Esophagus muscularis mucosa (tissue), 4 donors: ENCODE data around the gene OR2T29. TPM values are rescaled to one million over a fixed set of nuclear protein-coding genes. Genes with fewer than 3 reads are reported as not detected.

Experiments used
- DNase-seq: peaks from one replicate; pipeline ENCODE4 v3.0.0-alpha.2; 2017; ENCODE audit errors: extremely low spot score
- H3K27ac ChIP-seq, 4 donors: fragments of 200-600 bp; sonication (generic); replicated peaks in 1 of 4; 1 replicate in 3 of 4; 2 replicates in 1 of 4; pipeline ENCODE4 v1.5.1; 2016 to 2019; ENCODE audit warnings: mild to moderate bottlenecking in 1 of 4
- H3K27me3 ChIP-seq, 4 donors: fragments of 200-600 bp; sonication (generic); one replicate each; pipeline versions ENCODE4 v1.5.1 to v1.6.0; 2016 to 2019
- H3K36me3 ChIP-seq, 4 donors: fragments of 200-600 bp; sonication (generic); one replicate each; pipeline ENCODE4 v1.5.1; 2016 to 2019
- H3K4me1 ChIP-seq, 4 donors: fragments of 200-600 bp; sonication (generic); one replicate each; pipeline ENCODE4 v1.5.1; 2016 to 2019
- H3K4me3 ChIP-seq, 4 donors: fragments of 200-600 bp; sonication (generic); 1 replicate in 2 of 4; 2 replicates in 2 of 4; pipeline ENCODE4 v1.5.1; 2016 to 2019; ENCODE audit warnings: mild to moderate bottlenecking in 4 of 4, moderate library complexity in 1 of 4
- H3K9me3 ChIP-seq, 4 donors: fragments of 200-600 bp; sonication (generic); 1 replicate in 3 of 4; 2 replicates in 1 of 4; pipeline ENCODE4 v1.5.1; 2016 to 2019
- EP300 ChIP-seq: sonication (generic); formaldehyde crosslinking; IDR thresholded peaks from one replicate; pipeline ENCODE4 v1.6.1; 2017; ENCODE audit warnings: antibody characterized with exemption
- POLR2A ChIP-seq: fragments of 450-650 bp; IDR thresholded peaks from one replicate; pipeline ENCODE4 v1.6.1; 2017; ENCODE audit warnings: antibody characterized with exemption, moderate library complexity, mild to moderate bottlenecking, low read depth
- POLR2AphosphoS5 ChIP-seq, 2 donors: sonication (generic); formaldehyde crosslinking; IDR thresholded peaks; one replicate each; pipeline ENCODE4 v1.6.1; 2017; ENCODE audit warnings: antibody characterized with exemption in 2 of 2
- WGBS: methylation state at CpG from one replicate; pipeline ENCODE4 v1.1.5; 2018; 5-methylcytosine and 5-hydroxymethylcytosine counted together
- intact Hi-C: fragments of 100-400 bp; cut with DNase I; formaldehyde crosslinking; loops from one replicate; pipeline ENCODE4 v1.15.1; 2023
- total RNA-seq, 4 donors: library from RNA; depleted of rRNA; stranded (reverse); fragments of >200 nt; gene quantifications; one replicate each; pipeline versions ENCODE4 v1.1.0 to v1.2.1, GENCODE V29; 2016
- TF ChIP-seq, protein P1 (sequence below), 3 experiments: fragments of 200-600 bp in 2 of 3; fragments of 450-650 bp in 1 of 3; sonication (generic) in 2 of 3; IDR thresholded peaks; one replicate each; pipeline ENCODE4 v1.5.1; 2017 to 2019; ENCODE audit warnings: antibody characterized with exemption in 3 of 3, mild to moderate bottlenecking in 2 of 3, moderate library complexity in 1 of 3

The OR2T29 gene
- total RNA-seq, 4 donors from 2014 or later: not detected

DNA sequence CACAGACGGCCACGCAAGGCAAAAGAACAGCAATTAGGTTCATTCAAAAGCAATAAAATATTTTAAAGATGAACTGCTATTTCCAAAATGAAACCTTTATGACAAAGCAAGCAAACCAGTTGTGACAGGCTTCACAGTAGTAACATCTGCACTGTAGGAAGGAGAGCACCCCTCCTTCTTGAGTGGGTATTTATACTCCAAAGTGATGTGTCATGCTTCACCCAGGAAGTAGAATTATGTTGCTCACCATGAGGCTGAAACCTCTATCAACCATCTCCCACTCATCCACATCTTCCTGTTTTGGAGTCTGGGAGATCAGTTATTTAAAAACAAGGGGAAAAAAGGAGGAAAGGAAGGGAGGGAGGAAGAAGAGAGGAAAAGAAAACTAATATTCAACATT, 34.0 kb upstream of the OR2T29 start:
- WGBS: 73% methylated on average over 2 of the region's 2 CpGs
- TF ChIP-seq POLR2AphosphoS5 (IDR thresholded peaks at IDR 0.05) (no peak), POLR2A (no peak), EP300 (no peak)
- TF ChIP-seq, protein P1, sequence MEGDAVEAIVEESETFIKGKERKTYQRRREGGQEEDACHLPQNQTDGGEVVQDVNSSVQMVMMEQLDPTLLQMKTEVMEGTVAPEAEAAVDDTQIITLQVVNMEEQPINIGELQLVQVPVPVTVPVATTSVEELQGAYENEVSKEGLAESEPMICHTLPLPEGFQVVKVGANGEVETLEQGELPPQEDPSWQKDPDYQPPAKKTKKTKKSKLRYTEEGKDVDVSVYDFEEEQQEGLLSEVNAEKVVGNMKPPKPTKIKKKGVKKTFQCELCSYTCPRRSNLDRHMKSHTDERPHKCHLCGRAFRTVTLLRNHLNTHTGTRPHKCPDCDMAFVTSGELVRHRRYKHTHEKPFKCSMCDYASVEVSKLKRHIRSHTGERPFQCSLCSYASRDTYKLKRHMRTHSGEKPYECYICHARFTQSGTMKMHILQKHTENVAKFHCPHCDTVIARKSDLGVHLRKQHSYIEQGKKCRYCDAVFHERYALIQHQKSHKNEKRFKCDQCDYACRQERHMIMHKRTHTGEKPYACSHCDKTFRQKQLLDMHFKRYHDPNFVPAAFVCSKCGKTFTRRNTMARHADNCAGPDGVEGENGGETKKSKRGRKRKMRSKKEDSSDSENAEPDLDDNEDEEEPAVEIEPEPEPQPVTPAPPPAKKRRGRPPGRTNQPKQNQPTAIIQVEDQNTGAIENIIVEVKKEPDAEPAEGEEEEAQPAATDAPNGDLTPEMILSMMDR (IDR thresholded peaks at IDR 0.05): no peak
- intact Hi-C loops: no loop called here
- H3K9me3 ChIP-seq: no peaks in the 10 kb centered on the region
- H3K4me3 ChIP-seq: no peak overlapping the region
- no peak for DNase-seq
- no peaks in the 10 kb centered on the region for H3K4me1 ChIP-seq
- H3K27ac ChIP-seq: no peak overlapping the region
- no peaks in the 10 kb centered on the region for H3K27me3 ChIP-seq
- H3K36me3 ChIP-seq: no peaks in the 10 kb centered on the region

DNA sequence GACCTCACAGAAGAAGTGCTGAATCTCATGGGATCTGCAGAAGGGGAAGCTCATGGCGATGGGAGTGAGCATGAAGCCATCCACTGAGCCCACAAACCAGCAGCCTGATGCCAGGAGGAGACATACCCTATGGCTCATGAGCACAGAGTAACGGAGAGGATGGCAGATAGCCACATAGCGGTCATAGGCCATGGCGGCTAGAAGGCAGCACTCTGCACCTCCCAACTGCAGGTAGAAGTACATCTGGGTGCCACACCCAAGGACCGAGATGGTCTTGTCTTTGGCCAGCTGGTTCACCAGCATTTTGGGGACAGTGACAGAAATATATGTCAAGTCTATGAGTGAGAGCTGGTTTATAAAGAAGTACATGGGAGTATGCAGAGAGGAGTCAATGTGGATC, 30.7 kb upstream of the OR2T29 start:
- intact Hi-C loops: no loop called here
- no peak for TF ChIP-seq EP300
- no peak for TF ChIP-seq POLR2A
- TF ChIP-seq, protein P1 (IDR thresholded peaks at IDR 0.05): no peak
- no peak for TF ChIP-seq POLR2AphosphoS5 (IDR thresholded peaks at IDR 0.05)
- 83% methylated on average over 5 of the region's 5 CpGs for WGBS

DNA sequence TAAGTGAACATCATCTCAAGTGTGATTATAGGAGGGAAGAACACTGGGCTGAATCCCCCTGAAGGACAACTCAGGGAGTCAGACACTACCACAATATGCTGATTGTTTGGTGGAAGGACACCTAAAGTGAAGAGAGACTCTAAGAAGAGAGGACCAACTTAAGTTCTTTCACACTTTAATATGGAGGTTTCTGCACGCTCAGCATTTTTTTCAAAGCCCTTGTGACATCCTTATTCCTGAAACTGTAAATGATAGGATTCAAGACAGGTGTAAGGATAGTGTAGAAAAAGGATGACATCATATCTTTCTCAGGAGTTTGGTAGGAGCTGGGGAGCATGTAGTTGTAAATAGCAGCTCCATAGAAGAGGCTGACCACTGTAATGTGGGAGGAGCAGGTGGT, 30.1 kb upstream of the OR2T29 start:
- H3K4me3 ChIP-seq: no peak overlapping the region
- no peak for DNase-seq
- no peaks in the 10 kb centered on the region for H3K36me3 ChIP-seq
- TF ChIP-seq POLR2AphosphoS5 (IDR thresholded peaks at IDR 0.05): no peak
- TF ChIP-seq, protein P1 (IDR thresholded peaks at IDR 0.05): no peak
- TF ChIP-seq EP300: no peak
- TF ChIP-seq POLR2A: no peak
- no peaks in the 10 kb centered on the region for H3K4me1 ChIP-seq
- intact Hi-C loops: no loop called here
- H3K27me3 ChIP-seq: no peaks in the 10 kb centered on the region
- no peak overlapping the region for H3K27ac ChIP-seq
- WGBS: 55% methylated on average over 1 of the region's 1 CpG
- H3K9me3 ChIP-seq: no peaks in the 10 kb centered on the region

More for the DNA sequence above, 30.7 kb upstream of the OR2T29 start:
- no peaks in the 10 kb centered on the region for H3K9me3 ChIP-seq
- H3K4me3 ChIP-seq: no peak overlapping the region
- H3K27me3 ChIP-seq: no peaks in the 10 kb centered on the region
- no peaks in the 10 kb centered on the region for H3K4me1 ChIP-seq
- H3K36me3 ChIP-seq: no peaks in the 10 kb centered on the region
- no peak overlapping the region for H3K27ac ChIP-seq
- no peak for DNase-seq

DNA sequence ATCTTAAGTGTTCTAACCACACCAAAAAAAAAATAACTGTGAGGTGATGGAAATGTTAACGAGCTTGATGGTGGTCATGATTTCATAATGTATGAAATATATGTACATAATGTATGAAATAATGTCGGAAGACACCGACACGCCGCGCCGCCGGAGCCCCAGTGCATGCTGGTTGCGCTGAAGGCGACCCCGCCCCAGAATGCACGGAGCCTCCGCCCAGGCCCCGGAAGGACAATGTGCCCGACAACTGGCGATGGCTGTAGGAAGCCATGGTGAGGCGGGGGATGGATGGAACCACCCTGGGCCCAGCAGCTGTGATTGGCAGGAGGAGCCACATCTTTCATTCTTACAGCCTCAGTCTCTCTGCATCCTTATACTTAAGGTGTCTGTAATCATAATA, 27.5 kb upstream of the OR2T29 start:
- no peak for DNase-seq
- H3K9me3 ChIP-seq: no peaks in the 10 kb centered on the region
- H3K27me3 ChIP-seq: no peaks in the 10 kb centered on the region
- TF ChIP-seq, protein P1 (IDR thresholded peaks at IDR 0.05): no peak
- no peak for TF ChIP-seq POLR2AphosphoS5 (IDR thresholded peaks at IDR 0.05)
- no peak for TF ChIP-seq POLR2A
- TF ChIP-seq EP300: no peak
- no peaks in the 10 kb centered on the region for H3K36me3 ChIP-seq
- no peaks in the 10 kb centered on the region for H3K4me1 ChIP-seq
- H3K27ac ChIP-seq: no peak overlapping the region
- intact Hi-C loops: no loop called here
- H3K4me3 ChIP-seq: no peak overlapping the region
- 92% methylated on average over 17 of the region's 17 CpGs for WGBS

DNA sequence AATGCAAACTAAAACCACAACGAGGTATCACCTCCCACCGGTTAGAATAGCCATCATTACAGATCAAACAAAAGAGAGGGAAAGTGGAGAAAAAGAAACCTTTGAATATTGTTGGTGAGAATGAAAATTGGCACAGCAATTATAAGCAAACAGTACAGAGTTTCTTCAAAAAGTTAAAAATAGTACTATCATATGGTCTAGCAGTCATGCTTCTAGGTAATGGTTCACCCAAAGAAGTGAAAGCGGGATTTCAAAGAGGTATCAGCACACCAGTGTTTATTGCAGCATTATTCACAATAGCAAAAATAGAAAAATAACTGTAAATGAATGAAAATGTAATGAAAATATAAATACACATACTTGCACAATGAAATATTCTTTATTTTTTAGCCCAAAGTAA, 26.8 kb upstream of the OR2T29 start:
- TF ChIP-seq EP300 (no peak), POLR2A (no peak), POLR2AphosphoS5 (IDR thresholded peaks at IDR 0.05) (no peak)
- TF ChIP-seq, protein P1 (IDR thresholded peaks at IDR 0.05): no peak
- H3K4me1 ChIP-seq: no peaks in the 10 kb centered on the region
- H3K27me3 ChIP-seq: no peaks in the 10 kb centered on the region
- WGBS: 79% methylated on average over 3 of the region's 3 CpGs
- DNase-seq: no peak
- H3K4me3 ChIP-seq: no peak overlapping the region
- H3K9me3 ChIP-seq: no peaks in the 10 kb centered on the region
- intact Hi-C loops: no loop called here
- H3K36me3 ChIP-seq: no peaks in the 10 kb centered on the region
- H3K27ac ChIP-seq: no peak overlapping the region
